HUES48 (cell line): ENCODE results near the gene EARS2.

Experiments used
- H3K27ac ChIP-seq: one replicate; pipeline ENCODE4 v1.7.0; 2013; ENCODE audit warnings: low read depth, low read length, inconsistent platforms
- H3K27me3 ChIP-seq: 2 replicates; pipeline ENCODE4 v1.6.1; 2013; ENCODE audit warnings: mild to moderate bottlenecking, low read length; ENCODE audit not compliant: control insufficient read depth, insufficient read depth
- H3K36me3 ChIP-seq: 2 replicates; pipeline ENCODE4 v1.6.1; 2013; ENCODE audit warnings: low read length; ENCODE audit not compliant: control insufficient read depth, insufficient read depth
- H3K4me1 ChIP-seq: 2 replicates; pipeline ENCODE4 v1.6.1; 2013; ENCODE audit warnings: mild to moderate bottlenecking, low read length; ENCODE audit not compliant: control insufficient read depth, insufficient read depth
- H3K4me3 ChIP-seq: 2 replicates; pipeline ENCODE4 v1.5.1; 2013; ENCODE audit warnings: mild to moderate bottlenecking, low read depth, low read length
- H3K9ac ChIP-seq: 2 replicates; pipeline ENCODE4 v1.6.1; 2013; ENCODE audit warnings: mild to moderate bottlenecking, low read depth, low read length, moderate library complexity
- H3K9me3 ChIP-seq: 2 replicates; pipeline ENCODE4 v1.6.1; 2013; ENCODE audit warnings: low read length; ENCODE audit not compliant: control insufficient read depth, insufficient read depth

Gene EARS2

DNA sequence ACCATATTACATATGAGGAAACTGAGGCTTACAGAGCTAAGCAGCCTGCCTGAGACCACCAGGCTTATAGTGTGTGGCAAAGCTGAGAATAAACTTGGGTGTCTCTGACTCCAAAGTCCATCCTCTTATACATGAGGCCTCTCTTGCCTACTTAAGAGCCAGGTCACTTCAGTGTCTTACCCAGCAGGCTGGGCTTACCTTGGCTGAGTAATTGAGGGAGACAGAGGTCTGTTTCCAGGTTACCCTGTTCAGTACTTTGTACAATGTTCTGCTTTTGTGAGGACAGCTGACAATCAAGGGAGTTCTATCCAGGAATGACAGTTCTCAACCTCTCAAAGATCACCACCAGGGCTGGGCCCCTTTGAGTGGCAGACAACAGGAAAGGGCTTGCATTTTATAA, 24.6 kb upstream of the EARS2 start:
- H3K4me3 ChIP-seq: no peak overlapping the region
- H3K9me3 ChIP-seq: no peaks in the 10 kb centered on the region
- no peak overlapping the region for H3K9ac ChIP-seq
- no peak overlapping the region for H3K27ac ChIP-seq
- no peaks in the 10 kb centered on the region for H3K4me1 ChIP-seq
- H3K36me3 ChIP-seq: peaks cover 62% of the 10 kb centered on the region
- H3K27me3 ChIP-seq: no peaks in the 10 kb centered on the region

DNA sequence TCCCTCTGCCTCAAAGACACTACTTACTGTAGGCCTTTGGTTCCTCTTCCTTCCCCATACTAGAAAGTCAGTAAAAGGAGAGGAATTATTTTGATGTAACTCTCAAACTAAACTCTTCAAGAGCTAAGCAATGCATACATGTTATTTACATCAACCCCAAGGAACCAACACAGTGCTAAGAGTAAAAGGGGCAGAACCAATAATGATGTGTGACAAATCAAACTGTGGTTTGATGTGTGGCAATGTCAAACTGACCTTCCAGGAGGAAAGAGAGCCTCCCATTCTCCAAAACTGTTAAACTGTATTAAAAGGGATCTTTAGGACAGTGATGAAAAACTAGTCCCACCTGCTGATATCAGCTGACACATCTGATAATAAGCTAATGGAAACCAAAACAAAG, 23.2 kb upstream of the EARS2 start:
- Histone ChIP-seq H3K4me3 (no peak overlapping the region), H3K36me3 (peaks cover 54% of the 10 kb centered on the region), H3K27ac (no peak overlapping the region), H3K9ac (no peak overlapping the region), H3K4me1 (no peaks in the 10 kb centered on the region), H3K9me3 (no peaks in the 10 kb centered on the region), H3K27me3 (no peaks in the 10 kb centered on the region)

DNA sequence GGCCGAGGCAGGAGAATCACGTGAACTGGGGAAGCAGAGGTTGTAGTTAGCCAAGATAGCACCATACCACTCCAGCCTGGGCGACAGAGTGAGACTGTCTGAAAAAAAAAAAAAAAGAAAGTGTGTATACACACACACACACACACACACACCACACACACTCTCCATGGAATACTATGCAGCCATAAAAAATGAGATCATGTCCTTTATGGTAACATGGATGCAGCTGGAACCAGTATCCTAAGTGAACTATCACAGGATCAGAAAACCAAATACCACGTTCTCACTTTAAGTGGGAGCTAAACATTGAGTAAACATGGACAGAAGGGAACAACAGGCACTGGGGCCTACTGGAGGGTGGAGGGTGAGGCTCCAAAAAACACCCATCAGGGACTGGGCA, 22.2 kb upstream of the EARS2 start:
- no peak overlapping the region for H3K9ac ChIP-seq
- H3K4me1 ChIP-seq: no peaks in the 10 kb centered on the region
- peaks cover 48% of the 10 kb centered on the region for H3K36me3 ChIP-seq
- no peaks in the 10 kb centered on the region for H3K9me3 ChIP-seq
- H3K27me3 ChIP-seq: no peaks in the 10 kb centered on the region
- no peak overlapping the region for H3K4me3 ChIP-seq
- H3K27ac ChIP-seq: no peak overlapping the region

DNA sequence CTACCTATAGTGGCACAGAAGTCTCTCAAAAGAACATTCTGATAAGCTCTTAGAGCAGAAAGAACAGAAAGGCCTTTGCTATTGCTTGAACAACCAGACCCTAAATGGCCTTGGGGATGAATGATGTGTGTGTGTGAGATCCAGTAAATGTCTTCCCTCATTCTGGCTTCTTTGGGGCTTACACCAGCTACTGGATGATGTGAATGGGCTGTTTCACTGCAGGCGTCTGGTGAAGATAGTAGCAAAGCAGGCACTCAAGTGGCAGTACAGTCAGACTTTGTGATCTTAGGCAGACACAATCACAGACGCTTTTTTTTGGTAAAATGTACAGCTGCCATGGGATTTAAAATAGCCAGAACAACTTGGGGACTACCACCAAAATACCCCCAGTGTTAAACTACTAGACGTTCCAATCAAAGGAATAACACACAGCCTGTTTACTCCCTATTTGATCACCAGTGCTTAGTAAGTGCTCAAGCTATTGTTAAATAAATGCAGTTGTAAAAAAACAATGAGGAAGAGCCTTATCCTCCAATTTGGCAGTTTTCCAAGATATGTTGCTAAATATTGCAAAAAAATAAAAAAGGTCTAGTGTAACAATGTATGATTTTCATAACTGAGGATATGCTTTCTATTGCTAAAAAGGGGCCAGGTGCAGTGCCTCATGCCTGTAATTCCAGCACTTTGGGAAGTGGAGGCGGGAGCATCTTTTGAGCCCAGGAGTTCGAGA, 21.1 kb upstream of the EARS2 start:
- Histone ChIP-seq H3K27me3 (no peaks in the 10 kb centered on the region), H3K27ac (no peak overlapping the region), H3K9ac (no peak overlapping the region), H3K4me1 (no peaks in the 10 kb centered on the region), H3K36me3 (peaks cover 54% of the 10 kb centered on the region), H3K4me3 (no peak overlapping the region), H3K9me3 (no peaks in the 10 kb centered on the region)

DNA sequence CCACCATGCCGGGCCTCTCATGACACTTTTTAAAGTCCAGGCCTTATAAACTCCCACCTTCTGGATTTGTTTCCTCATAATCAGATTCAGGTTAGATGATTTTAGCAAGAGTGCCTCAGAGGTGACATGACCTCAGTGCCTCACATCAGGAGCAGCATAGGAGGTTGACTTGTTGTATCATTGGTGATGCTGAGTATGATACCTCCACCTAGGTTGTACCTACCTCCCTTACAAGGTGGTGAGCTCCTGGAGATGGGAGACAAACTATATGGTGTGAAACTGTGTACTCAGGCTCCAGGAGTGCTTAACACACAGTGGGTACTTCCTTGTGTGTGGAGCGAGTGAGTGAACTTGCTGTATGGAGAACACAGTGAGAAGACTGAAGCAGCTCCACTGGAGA, 20.3 kb upstream of the EARS2 start:
- Histone ChIP-seq H3K4me3 (no peak overlapping the region), H3K9me3 (no peaks in the 10 kb centered on the region), H3K36me3 (peaks cover 61% of the 10 kb centered on the region), H3K4me1 (no peaks in the 10 kb centered on the region), H3K9ac (no peak overlapping the region), H3K27ac (no peak overlapping the region), H3K27me3 (no peaks in the 10 kb centered on the region)

DNA sequence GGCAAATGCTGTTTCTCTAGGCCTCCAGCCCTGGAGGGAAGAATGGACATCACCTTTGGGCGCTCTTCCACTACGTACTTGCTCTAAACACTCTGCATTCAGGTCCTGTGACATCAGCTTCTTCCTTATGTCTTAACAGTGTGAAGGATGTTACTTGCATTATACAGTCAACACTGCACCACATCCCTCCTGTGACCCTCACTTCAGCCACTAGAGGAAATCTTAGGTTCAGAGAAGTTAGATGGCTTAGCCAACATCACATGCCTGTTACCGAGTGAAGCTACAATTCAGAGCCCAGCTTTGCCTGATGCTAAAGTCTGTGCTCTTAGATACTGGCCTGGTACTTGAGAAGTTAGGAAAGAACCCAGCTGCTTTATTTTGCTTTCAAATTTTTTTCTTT, 18.7 kb upstream of the EARS2 start:
- no peak overlapping the region for H3K9ac ChIP-seq
- H3K27ac ChIP-seq: no peak overlapping the region
- no peaks in the 10 kb centered on the region for H3K9me3 ChIP-seq
- no peaks in the 10 kb centered on the region for H3K27me3 ChIP-seq
- peaks cover 64% of the 10 kb centered on the region for H3K36me3 ChIP-seq
- no peaks in the 10 kb centered on the region for H3K4me1 ChIP-seq
- H3K4me3 ChIP-seq: no peak overlapping the region

DNA sequence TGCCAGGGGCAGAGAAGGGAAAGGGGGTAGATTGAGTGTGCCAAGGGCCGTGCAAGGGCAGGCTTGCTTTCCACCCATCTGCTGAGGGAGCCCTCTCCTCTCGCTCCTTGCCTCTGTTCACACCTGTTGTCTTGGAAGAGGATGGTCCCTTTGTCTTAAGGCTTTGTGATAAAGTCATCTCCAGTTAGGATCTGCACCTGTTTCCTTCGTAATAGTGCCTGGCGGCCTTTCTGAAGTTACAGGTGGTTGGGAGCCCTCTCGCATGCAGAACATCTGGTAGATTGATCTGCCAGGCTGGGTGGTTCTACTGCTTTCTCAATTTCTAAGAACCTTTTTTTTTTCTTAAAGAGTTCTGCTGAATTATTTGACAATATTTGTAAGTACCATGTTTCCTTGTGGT, 16.7 kb upstream of the EARS2 start:
- no peak overlapping the region for H3K9ac ChIP-seq
- no peak overlapping the region for H3K27ac ChIP-seq
- no peak overlapping the region for H3K4me3 ChIP-seq
- peaks cover 68% of the 10 kb centered on the region for H3K36me3 ChIP-seq
- no peaks in the 10 kb centered on the region for H3K9me3 ChIP-seq
- H3K4me1 ChIP-seq: no peaks in the 10 kb centered on the region
- no peaks in the 10 kb centered on the region for H3K27me3 ChIP-seq

DNA sequence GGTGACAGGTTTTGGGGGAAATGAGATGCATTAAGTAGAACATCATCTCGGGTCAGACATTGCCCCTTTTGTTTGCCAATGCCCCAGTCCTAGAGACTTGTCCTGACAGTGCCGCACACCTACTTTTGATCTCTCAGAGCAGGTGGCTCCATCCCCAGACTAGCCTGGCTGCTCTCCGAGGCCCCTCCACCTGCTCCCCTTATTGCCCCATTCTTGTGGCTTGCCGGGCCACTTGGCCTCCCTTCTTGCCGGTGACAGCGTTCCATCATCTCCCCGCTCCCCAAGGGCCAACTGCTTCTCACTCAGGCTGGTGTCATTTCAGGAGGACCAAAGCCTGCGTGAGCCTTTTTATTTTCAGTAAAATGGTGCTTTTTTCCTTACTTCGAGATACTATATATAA, 15.2 kb upstream of the EARS2 start:
- H3K9me3 ChIP-seq: no peaks in the 10 kb centered on the region
- H3K9ac ChIP-seq: no peak overlapping the region
- H3K36me3 ChIP-seq: peaks cover 75% of the 10 kb centered on the region
- H3K4me3 ChIP-seq: no peak overlapping the region
- no peaks in the 10 kb centered on the region for H3K4me1 ChIP-seq
- H3K27ac ChIP-seq: no peak overlapping the region
- H3K27me3 ChIP-seq: no peaks in the 10 kb centered on the region

DNA sequence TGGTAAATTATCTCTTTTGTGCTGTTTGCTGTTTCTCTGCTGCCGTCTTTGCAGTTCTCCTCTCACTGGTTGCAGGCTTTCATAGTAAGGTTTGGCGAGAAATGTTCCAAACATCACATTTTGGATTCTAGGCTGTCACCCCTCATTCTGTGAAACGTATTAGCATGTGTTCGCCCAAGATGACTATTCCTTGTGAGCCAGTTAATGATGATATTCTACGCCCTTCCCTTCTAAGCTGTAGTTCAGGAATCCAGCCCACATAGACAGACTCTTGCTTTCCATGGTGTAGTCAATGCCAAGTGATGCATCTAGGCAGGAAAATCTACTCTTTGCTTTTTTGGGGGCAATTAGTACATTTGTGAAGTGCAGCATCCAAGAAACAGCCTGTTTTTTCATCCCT, 14.7 kb upstream of the EARS2 start:
- H3K36me3 ChIP-seq: peaks cover 80% of the 10 kb centered on the region
- no peak overlapping the region for H3K9ac ChIP-seq
- no peaks in the 10 kb centered on the region for H3K9me3 ChIP-seq
- H3K4me1 ChIP-seq: no peaks in the 10 kb centered on the region
- no peak overlapping the region for H3K4me3 ChIP-seq
- H3K27ac ChIP-seq: no peak overlapping the region
- no peaks in the 10 kb centered on the region for H3K27me3 ChIP-seq

DNA sequence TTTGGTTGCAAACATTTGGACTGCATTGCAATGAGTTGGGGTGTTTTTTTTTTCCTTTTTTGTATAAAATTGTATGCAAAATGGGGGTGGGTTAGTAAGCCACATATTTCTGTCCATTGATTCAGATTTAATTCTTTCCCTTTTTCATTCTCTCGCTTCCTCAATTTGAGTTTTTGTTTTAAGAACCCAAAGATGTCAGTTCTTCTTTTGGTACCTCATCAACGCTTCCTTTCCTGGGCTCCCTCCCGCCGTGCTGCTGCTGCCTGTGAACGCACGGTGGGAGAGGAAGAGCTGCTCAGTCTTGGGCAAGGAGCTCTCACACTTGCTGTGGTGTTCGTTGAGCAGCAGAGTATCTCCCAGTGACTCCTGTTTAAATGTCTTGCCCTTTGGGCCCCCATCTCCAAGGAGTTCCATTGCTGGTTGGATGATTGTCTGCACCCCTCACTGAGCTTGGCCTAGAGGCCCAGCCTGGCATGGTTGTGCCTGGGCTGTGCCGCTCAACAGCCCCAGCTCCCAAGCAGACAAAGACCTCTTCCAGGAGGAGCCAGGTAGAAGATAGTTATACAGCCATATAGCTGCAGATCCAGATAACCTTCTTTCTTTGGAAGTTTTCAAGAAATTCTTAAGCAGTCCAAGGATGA, 14.0 kb upstream of the EARS2 start:
- Histone ChIP-seq H3K36me3 (peaks cover 87% of the 10 kb centered on the region), H3K9ac (no peak overlapping the region), H3K27me3 (no peaks in the 10 kb centered on the region), H3K4me3 (no peak overlapping the region), H3K9me3 (no peaks in the 10 kb centered on the region), H3K4me1 (no peaks in the 10 kb centered on the region), H3K27ac (no peak overlapping the region)

DNA sequence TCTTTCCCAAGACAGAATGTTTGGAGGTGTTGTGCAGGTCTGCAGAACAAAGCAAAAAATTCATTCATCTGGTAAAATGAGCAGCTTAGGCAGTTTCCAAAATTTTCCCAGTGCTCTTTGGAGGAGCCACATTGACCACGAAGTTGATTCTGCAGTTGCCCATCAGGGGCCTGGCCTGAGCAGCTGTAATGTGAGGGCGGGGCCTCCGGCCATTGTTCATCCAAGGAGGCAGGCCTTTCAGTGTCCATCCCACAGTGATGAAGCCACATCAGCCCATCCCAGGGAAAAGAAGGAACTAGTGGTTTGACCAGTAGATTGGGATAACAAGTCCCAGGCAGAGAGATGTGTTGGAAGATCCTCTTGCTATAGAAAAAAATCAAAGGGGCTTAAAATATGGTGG, 10.5 kb upstream of the EARS2 start:
- Histone ChIP-seq H3K4me3 (no peak overlapping the region), H3K36me3 (peaks cover 97% of the 10 kb centered on the region), H3K9me3 (no peaks in the 10 kb centered on the region), H3K4me1 (no peaks in the 10 kb centered on the region), H3K27ac (no peak overlapping the region), H3K9ac (no peak overlapping the region), H3K27me3 (no peaks in the 10 kb centered on the region)
